Measurements from ENCODE around the gene CPNE5.

DNA sequence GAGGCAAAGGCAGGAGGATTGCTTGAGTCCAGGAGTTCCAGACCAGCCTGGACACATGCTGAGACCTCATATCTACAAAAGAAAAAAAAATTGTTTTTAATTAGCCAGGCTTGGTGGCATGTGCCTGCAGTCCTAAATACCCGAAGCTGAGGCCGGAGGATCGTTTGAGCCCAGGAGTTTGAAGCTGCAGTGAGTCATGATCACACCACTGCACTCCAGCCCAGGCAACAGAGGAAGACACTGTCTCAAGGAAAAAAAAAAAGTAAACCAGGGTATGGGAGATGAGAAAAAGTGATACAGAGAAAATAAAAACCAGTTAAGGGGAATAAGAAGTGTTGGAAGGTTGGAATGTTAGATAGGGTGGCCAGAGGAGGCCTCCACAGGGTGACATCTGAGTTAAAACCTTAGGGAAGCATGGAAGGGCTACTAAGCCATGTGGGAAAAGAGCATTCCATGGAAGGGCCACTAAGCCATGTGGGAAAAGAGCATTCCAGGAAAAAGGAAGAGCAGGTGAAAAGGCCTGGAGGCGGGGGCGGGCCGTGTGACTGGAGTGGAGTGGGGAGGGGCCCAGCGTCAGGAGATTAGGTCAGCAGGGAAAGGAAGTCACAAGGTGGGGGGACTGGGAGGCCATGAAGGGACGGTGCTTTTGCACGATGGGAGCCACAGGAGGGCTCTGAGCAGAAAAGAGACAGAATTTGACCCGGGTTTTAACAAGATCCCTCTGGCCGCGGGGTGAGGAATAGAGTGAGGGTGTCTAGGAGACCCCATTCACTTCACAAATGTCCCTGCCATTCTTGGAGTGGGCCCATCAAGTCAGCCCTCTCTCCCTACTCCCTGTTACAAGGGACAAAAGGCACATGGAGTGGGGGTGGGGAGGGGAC, 18.3 kb downstream of the CPNE5 start:
- TF ChIP-seq, protein P1, sequence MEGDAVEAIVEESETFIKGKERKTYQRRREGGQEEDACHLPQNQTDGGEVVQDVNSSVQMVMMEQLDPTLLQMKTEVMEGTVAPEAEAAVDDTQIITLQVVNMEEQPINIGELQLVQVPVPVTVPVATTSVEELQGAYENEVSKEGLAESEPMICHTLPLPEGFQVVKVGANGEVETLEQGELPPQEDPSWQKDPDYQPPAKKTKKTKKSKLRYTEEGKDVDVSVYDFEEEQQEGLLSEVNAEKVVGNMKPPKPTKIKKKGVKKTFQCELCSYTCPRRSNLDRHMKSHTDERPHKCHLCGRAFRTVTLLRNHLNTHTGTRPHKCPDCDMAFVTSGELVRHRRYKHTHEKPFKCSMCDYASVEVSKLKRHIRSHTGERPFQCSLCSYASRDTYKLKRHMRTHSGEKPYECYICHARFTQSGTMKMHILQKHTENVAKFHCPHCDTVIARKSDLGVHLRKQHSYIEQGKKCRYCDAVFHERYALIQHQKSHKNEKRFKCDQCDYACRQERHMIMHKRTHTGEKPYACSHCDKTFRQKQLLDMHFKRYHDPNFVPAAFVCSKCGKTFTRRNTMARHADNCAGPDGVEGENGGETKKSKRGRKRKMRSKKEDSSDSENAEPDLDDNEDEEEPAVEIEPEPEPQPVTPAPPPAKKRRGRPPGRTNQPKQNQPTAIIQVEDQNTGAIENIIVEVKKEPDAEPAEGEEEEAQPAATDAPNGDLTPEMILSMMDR (IDR thresholded peaks at IDR 0.05; ENCODE audit: low read depth, low read length): no peak
- TF ChIP-seq EZH2phosphoT487 (IDR thresholded peaks at IDR 0.05; ENCODE audit: low read depth): no peak

All from OCI-LY3 (cell line).